MG63 (cell line): Measurements from ENCODE around the gene SEMA3F. TPM values are rescaled to one million over a fixed set of nuclear protein-coding genes. Genes with fewer than 3 reads are reported as not detected.
"Not testable (repeated sequence)": the region's sequence is repeated elsewhere in the genome, so short reads cannot be mapped to it uniquely, and the experiment has no call there.

Experiments
- DNase-seq: peaks from one replicate; pipeline ENCODE4 v3.0.0-alpha.2; 2020
- H3K27me3 ChIP-seq: fragments of 250-450 bp; sonication (Bioruptor Pico); 2 replicates; pipeline ENCODE4 v1.5.1; 2020; ENCODE audit warnings: mild to moderate bottlenecking, moderate library complexity
- H3K36me3 ChIP-seq: fragments of 250-450 bp; sonication (Bioruptor Pico); 2 replicates; pipeline ENCODE4 v1.5.1; 2020; ENCODE audit warnings: mild to moderate bottlenecking, moderate library complexity
- H3K4me3 ChIP-seq: fragments of 250-450 bp; sonication (Bioruptor Pico); 2 replicates; pipeline ENCODE4 v1.5.1; 2020; ENCODE audit warnings: mild to moderate bottlenecking, moderate library complexity
- H3K9me3 ChIP-seq: fragments of 250-450 bp; sonication (Bioruptor Pico); 2 replicates; pipeline ENCODE4 v1.5.1; 2020; ENCODE audit warnings: mild to moderate bottlenecking, moderate library complexity
- total RNA-seq: library from RNA; depleted of rRNA; stranded (reverse); fragments of >200 nt; shearing (Covaris generic); gene quantifications from 2 replicates; pipeline ENCODE4 v1.2.3, GENCODE V29; 2014; ENCODE audit warnings: low replicate concordance

SEMA3F gene
- total RNA-seq, 1 experiment from 2014 or later, result 22.9 TPM

DNA sequence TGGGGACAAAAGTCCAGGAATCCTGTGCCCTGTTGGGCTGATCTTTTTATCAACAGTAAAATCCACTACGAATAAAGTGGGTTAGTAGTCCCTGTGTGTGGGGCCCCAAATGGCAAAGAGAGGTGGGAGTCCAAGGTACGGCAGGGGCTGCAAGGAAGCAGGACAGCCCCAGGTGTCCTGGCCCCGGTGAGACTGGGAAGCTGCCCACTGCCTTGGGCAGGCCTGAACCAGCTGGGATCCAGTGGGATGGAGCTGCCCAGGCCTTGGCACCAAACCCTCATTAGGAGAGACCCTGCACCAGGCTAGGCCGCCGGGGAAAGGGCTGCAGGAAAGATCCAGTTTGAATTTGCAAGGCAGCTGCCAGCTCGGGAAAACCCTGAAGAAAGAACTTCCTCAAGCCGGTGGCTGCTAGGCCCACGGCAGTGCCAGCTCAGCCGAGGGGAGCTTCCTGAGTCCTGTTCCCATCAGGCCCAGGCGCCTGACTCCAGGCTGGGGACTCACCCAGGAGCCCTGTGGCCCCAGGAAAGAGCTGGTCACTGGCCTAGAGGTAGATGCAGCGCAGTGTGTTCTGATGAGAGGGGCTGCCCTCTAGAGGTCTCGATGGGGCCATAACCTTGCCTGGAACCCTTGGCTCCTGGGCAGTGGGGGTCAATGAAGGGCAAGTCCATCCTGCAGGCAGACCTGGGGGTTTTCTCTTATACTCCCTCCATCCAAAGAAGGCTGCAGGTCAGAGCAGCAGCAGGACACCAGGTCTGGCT lies 66.5 kb downstream of the SEMA3F start:
- H3K4me3 ChIP-seq, result no peak overlapping the region
- H3K27me3 ChIP-seq, result no peaks in the 10 kb centered on the region
- no peaks in the 10 kb centered on the region for H3K36me3 ChIP-seq
- H3K9me3 ChIP-seq, result no peaks in the 10 kb centered on the region
- DNase-seq, result no peak

DNA sequence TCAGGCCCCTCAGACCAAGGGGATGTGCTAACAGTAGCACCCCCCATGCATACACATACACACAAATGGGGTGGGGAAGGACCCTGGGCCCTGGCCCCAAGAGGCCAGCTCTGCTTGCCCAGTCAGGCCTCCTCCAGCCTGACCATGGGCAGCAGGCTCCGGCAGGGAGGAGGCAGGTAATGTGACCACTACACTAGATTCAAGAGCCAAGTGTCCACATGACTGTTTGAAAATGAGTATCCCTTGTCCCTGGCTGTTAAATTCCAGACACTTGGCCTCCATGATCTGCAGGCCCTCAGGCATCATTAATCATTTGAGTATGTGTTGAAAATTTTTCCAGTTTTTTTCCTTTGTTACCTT lies 67.0 kb downstream of the SEMA3F start:
- Histone ChIP-seq H3K36me3 (no peaks in the 10 kb centered on the region), H3K4me3 (no peak overlapping the region), H3K27me3 (no peaks in the 10 kb centered on the region), H3K9me3 (no peaks in the 10 kb centered on the region)
- DNase-seq, result no peak

DNA sequence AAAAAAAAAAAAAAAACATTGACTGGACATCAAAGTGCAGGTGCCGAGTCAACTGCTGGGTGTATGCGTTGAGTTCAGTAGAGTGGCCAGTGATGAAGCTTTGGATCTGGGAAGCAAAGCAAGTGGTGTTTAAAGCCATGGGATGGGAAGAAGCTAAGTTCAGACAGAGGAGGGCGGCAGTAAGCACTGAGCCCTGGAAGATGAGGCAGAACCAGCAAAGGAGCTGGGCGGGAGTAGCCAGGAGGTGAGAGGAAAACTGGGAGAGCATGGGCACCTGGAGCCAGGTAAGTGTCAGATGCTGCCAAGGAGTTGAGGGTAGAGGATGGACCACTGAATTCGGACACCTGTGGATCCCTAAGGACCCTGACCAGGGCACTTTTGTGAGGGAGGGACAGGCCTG lies 69.5 kb downstream of the SEMA3F start:
- no peaks in the 10 kb centered on the region for H3K9me3 ChIP-seq
- no peaks in the 10 kb centered on the region for H3K36me3 ChIP-seq
- H3K27me3 ChIP-seq, result no peaks in the 10 kb centered on the region
- no peak overlapping the region for H3K4me3 ChIP-seq
- DNase-seq, result no peak

DNA sequence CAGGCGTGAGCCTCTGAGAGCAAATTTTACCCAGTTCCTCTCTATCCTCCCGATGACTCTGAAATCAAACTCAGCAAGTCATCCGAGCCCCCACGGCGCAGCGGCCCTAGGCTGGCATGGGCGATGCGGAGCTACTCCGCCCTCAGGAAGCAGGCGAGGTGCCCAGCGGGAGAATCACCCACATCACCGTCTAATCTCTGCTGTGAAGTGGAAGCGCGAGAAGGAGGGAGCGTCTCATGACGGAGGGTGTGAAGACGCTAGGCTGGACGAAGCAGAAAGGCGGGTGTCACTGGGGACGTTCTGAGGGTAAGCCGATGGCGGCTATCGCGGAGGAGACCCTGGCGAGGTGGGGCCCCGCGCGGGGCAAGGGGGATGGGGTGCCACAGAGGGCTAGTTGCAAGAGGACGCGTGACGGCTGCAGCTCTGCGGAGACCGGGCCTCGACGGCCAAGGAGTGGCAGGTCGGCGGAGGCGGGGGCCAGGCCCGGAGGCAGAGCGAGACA lies 71.8 kb downstream of the SEMA3F start:
- DNase-seq, result peak; percentile 33
- no peaks in the 10 kb centered on the region for H3K36me3 ChIP-seq
- no peaks in the 10 kb centered on the region for H3K9me3 ChIP-seq
- H3K4me3 ChIP-seq, result peak overlapping the region; percentile 55
- H3K27me3 ChIP-seq, result no peaks in the 10 kb centered on the region

DNA sequence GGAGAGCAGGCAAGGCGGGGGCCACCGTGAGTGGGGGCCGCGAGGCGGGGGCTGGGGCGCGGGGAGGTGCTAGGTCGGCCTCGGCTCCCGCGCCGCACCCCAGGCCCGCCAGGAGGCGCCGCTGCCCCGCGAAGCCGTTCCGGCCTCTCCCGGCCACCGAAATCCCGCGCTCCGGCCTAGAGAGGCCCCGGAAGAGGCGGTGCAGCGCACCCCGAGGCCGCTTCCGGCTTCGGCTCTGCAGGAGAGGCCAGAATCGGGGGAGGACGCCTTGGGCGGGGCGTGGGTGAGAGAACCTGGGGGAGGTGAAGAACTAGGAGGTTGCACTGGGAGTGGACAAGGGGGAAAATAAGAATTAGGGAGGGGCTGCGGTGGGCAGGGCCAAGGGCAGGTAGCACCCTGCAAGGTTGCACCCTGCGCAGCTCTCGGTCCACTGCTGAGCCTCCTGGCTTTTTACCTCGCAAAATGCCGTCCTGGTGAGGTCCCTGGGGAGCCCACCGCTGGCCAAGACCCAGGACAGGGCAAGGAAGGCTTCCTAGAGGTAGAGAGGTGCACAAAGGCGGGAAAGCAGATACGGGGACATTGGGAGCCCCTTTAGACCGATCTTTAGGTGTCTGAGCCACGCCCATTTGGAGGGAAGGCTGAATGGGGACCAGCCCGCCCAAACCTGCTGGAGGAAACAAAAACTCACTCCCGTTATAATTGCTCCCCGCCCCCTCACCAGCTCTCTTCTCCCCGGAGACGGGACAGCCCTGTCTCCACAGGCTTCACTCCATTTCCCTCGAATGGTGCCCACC lies 72.5 kb downstream of the SEMA3F start:
- Histone ChIP-seq H3K27me3 (no peaks in the 10 kb centered on the region), H3K36me3 (no peaks in the 10 kb centered on the region), H3K4me3 (peak overlapping the region; percentile 55), H3K9me3 (no peaks in the 10 kb centered on the region)
- peak; percentile 89 for DNase-seq

DNA sequence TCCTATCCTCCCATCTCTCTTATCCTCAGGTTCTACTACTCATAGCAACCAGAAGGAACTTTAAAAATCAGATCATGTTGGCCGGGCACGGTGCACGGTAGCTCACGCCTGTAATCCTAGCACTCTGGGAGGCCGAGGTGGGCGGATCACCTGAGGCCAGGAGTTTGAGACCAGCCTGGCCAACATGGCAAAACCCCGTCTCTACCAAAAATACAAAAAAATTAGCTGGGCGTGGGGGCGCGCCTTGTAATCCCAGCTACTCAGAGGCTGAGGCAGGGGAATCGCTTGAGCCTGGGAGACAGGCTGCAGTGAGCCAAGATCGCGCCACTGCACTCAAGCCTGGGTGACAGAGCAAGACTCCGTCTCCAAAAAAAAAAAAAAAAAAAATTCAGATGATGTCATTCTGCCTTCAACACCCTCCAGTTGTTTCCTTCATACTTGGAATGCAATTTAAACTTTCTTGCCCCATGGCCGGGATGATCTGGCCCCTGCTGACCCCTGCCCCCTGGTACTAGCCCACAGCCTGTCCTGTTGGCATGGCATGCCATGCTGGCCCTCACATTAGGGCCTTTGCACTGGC lies 73.2 kb downstream of the SEMA3F start:
- H3K9me3 ChIP-seq, H3K36me3 ChIP-seq, DNase-seq, H3K27me3 ChIP-seq: not testable (repeated sequence)
- peak overlapping the region; percentile 55 for H3K4me3 ChIP-seq

DNA sequence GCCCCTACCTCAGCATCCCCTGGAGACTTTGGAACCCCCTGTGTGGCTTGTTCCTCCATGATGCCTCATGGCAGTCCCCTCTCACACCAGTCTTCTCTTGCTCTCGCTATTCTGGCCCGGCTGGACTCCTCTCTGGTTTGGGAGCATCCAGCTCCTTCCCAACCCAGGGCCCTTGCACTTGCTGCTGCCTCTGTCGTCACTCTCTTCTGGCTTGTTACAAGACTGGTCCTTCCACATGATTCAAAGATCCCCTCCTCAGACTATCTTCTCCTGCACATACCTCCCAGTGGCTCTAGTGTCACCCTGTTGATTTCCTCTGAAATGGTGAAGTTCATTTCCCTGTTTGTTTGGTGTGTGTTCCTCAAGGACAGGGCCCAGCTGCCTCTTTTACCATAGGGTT lies 74.4 kb downstream of the SEMA3F start:
- Histone ChIP-seq H3K36me3 (no peaks in the 10 kb centered on the region), H3K4me3 (no peak overlapping the region), H3K9me3 (no peaks in the 10 kb centered on the region), H3K27me3 (no peaks in the 10 kb centered on the region)
- no peak for DNase-seq

DNA sequence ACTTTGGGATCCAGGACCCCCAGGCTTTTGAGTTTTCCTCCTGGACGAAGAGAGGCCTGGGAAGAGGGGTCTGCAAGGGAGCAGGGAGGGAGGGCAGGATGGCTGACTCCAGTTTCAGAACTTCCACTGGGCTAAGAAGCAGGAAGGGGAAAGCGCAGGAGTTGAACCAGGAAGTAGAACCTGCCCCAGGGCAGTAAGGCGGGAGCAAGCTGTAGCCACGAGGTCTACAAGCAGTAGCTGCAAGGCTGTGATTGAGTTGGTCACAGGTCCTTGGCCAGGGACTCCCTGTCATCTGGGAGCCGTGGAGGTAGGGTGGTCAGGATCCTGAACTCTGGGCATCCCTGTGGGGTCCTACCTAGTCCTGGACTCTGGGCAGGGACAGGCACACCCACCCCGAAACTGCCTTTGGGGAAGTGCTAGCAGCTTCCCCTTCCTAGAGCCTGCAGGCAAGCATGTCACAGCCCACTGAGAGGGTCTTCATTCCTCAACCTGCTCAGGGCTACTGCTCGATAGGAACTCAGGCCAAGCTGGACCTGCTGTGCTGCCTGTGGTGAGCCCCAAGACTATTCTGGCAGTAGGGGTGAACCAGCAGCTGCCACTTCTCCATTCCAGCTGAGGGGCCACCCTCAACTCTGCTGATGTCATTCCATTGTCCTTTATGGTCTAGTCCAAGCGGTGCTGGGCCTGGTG lies 75.1 kb downstream of the SEMA3F start:
- H3K9me3 ChIP-seq, result no peaks in the 10 kb centered on the region
- H3K36me3 ChIP-seq, result no peaks in the 10 kb centered on the region
- no peak overlapping the region for H3K4me3 ChIP-seq
- H3K27me3 ChIP-seq, result no peaks in the 10 kb centered on the region
- DNase-seq, result no peak

DNA sequence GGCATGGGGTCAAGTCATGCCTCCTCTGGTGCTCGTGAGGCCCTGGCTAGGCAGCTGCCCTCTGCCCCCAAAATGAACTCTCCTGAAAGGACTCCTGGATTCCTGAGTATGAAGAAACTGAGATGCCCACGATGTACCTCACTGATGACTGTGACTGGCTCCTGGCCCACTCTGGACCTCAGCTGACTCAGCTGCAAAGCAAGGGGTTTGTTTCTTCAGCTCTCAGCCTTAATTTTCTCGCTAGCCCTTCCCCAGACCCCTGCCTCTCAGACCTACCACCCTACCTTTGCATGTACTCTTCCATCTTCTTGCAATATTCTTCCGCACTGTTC lies 75.6 kb downstream of the SEMA3F start:
- no peaks in the 10 kb centered on the region for H3K27me3 ChIP-seq
- no peaks in the 10 kb centered on the region for H3K9me3 ChIP-seq
- peak; percentile 16 for DNase-seq
- no peaks in the 10 kb centered on the region for H3K36me3 ChIP-seq
- H3K4me3 ChIP-seq, result no peak overlapping the region

DNA sequence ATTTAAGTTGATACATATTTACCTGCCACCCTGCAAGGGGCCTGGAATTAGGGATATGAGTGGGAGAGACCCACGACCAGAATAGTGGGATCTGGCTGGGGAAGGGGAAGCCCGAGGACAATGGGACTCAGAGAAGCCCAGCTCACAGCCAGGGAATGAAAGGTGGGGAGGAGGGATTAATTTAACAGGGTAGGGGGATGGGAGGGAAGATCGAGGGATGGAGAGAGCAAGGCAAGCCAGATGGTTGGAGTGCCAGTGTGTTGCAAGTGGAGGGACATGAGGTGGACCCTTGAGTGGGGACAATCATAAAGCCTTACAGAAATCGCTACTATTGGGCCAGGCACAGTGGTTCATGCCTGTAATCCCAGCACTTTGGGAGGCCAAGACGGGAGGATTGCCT lies 76.5 kb downstream of the SEMA3F start:
- no peaks in the 10 kb centered on the region for H3K27me3 ChIP-seq
- H3K4me3 ChIP-seq, result no peak overlapping the region
- H3K36me3 ChIP-seq, result no peaks in the 10 kb centered on the region
- DNase-seq, result no peak
- H3K9me3 ChIP-seq, result no peaks in the 10 kb centered on the region

DNA sequence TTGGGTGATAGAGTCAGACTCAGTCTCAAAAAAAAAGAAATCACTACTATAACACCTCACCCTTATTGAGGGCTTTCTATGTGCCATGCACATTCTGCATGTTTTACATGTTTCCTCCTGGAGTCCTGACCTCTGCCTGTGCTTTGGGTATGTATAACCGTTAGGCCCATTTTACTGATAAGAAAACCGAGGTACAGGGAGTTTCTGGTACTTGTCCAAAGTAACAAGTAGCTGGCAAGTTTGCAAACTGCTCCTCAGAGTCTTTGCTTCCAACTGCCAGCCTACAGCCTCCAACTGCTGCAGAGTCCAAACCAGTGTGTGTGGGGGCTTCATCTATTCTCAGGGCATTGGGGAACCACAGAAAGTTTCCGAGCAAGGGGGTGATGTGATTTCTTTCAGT lies 77.2 kb downstream of the SEMA3F start:
- Histone ChIP-seq H3K4me3 (no peak overlapping the region), H3K9me3 (no peaks in the 10 kb centered on the region), H3K27me3 (no peaks in the 10 kb centered on the region), H3K36me3 (no peaks in the 10 kb centered on the region)
- DNase-seq, result no peak

DNA sequence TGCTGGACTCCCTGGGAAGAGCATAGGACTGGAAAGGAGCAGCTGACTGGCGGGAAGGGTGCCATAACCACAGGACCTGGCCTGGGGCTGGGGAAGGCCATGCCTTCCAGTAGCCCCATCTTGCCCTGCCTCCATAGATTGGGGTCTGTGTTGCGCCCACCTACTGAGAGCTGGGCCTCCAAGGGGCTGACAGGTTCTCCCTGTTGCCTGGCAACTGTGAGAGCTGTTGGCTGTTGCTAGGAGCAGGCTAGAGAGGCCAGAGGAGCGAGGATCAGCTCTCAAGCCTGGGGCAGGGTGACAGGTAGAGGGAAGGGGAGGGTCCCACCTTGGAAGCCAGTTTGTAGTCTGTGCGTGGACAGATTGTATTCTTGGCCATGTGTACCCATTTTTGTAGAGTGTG lies 78.1 kb downstream of the SEMA3F start:
- Histone ChIP-seq H3K36me3 (no peaks in the 10 kb centered on the region), H3K27me3 (no peaks in the 10 kb centered on the region), H3K4me3 (no peak overlapping the region), H3K9me3 (no peaks in the 10 kb centered on the region)
- DNase-seq, result no peak

DNA sequence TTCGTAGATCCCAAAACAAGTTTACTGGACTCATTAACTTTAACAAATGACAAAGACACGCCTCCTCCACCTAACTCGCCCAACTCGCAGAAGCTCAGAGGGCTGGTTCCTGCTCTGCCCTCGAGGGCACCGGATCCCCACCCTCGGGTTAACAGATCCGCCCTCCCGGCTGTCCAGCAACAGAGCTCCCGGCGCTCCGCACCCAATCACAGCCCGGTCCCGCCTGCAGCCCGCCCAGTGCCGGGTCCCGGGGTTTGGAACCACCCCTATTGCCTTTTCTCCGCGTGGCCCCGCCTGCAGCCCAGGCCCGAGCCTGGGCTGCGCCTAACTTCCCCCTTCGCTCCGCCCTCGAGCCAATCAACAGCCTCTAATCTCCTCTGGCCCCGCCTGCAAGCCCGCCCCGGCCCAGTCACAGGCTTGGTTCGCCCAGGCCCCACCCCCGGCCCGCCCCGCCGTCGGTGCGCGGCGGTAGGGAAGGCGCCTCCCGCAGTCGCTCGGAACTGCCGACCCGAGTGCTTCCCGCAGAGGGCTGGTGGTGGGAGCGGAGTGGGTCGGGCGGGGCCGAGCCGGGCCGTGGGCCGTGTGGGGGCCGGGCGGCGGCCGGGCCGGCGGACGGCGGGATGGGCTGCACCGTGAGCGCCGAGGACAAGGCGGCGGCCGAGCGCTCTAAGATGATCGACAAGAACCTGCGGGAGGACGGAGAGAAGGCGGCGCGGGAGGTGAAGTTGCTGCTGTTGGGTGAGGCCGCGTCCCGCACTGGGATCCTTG lies 80.8 kb downstream of the SEMA3F start, which contains the start of gene GNAI2:
Gene GNAI2 (plus strand): TSS at position 489 of the 768 bp plus-strand sequence. CDS start 132 bp downstream, at position 621.
- peak; percentile 97 for DNase-seq
- H3K27me3 ChIP-seq, result no peaks in the 10 kb centered on the region
- H3K9me3 ChIP-seq, result no peaks in the 10 kb centered on the region
- H3K36me3 ChIP-seq, result no peaks in the 10 kb centered on the region
- H3K4me3 ChIP-seq, result peak within 1 kb of the TSS; percentile 62

DNA sequence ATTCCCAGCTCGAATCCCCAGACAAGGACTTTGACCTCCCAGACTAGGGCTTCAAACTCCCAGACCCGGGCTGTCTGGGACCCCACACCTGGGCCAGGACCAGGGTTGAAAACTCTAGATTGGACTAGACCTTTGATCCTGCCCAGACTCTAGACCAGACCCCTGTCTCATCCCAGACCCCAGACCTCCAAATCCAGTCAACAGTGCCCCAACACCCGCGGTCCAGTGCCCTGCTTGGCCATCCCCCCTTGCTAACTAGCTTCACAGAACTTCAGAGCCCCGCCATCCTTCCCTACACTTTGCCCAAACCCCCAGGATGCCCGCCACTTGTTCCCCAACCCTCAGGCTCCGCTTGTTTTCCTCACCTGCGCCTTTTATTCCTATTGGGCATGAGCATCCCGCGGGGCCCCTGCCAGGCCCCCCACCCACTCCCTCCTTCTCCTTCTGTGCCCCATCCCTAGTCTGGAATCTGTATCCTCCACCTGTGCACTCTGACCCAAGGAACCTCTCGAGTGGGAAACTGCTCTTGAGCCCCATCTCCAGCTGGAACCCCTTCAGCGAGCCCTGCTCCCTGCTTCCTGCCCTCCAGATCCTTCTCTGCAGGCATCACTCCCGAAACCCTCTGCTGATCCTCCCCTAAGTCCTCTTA lies 81.5 kb downstream of the SEMA3F start:
- H3K9me3 ChIP-seq, result no peaks in the 10 kb centered on the region
- H3K27me3 ChIP-seq, result no peaks in the 10 kb centered on the region
- no peaks in the 10 kb centered on the region for H3K36me3 ChIP-seq
- no peak for DNase-seq
- H3K4me3 ChIP-seq, result peak overlapping the region; percentile 62

DNA sequence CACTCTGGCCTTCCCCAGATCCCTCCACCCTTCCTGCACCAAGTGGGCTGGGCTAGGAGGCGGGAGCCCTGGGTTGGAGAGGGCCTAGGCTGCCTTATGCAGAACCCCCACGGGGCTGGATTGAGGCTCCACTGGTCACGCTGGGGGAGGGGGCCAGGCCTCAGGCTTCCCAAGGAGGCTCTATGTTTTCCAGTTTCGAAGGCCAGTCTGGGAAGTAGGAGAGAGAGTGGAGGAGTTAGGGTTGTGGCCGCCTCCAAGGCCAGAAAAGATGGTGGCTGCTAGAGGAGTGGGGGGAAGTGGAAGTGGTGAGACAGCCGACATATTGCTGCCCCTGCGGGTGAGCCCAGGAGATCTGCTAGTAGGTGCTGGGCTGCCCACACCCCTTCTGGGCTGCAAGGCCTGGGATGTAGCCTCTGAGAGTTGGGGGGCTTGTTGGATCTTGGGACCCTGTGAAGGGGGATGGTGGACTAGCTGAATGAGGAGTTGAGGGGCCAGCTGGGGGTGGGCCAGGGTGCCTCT lies 82.1 kb downstream of the SEMA3F start:
- Histone ChIP-seq H3K4me3 (peak overlapping the region; percentile 62), H3K9me3 (no peaks in the 10 kb centered on the region), H3K27me3 (no peaks in the 10 kb centered on the region), H3K36me3 (no peaks in the 10 kb centered on the region)
- peak; percentile 38 for DNase-seq
